Measurements from ENCODE around the gene FSHR. TPM values are rescaled to one million over a fixed set of nuclear protein-coding genes. Genes with fewer than 3 reads are reported as not detected.

The FSHR gene
- total and polyA plus RNA-seq, 2 of the 8 experiments (the other 6 are each of a cell fraction or from before 2014, with no cell fraction given): not detected

DNA sequence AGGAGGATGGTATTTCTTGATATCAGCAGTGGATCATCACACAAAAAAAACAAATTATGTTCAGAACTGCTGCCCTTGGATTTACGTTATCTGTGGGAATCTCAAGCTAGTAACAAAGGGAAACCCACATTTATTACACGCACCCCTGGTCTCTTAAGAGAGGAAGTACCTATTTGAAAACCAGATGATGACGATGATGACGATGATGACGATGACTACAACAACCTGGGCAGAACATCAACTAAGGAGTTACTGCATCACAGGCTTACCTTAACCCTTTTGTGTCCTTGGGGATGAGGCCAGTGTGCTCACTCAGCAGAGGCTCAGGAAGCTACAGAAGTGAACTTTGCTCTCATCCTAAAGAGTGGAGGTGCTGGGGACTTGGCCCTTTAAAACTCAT lies 169.4 kb downstream of the FSHR start (continued):
- TF ChIP-seq, protein P1, sequence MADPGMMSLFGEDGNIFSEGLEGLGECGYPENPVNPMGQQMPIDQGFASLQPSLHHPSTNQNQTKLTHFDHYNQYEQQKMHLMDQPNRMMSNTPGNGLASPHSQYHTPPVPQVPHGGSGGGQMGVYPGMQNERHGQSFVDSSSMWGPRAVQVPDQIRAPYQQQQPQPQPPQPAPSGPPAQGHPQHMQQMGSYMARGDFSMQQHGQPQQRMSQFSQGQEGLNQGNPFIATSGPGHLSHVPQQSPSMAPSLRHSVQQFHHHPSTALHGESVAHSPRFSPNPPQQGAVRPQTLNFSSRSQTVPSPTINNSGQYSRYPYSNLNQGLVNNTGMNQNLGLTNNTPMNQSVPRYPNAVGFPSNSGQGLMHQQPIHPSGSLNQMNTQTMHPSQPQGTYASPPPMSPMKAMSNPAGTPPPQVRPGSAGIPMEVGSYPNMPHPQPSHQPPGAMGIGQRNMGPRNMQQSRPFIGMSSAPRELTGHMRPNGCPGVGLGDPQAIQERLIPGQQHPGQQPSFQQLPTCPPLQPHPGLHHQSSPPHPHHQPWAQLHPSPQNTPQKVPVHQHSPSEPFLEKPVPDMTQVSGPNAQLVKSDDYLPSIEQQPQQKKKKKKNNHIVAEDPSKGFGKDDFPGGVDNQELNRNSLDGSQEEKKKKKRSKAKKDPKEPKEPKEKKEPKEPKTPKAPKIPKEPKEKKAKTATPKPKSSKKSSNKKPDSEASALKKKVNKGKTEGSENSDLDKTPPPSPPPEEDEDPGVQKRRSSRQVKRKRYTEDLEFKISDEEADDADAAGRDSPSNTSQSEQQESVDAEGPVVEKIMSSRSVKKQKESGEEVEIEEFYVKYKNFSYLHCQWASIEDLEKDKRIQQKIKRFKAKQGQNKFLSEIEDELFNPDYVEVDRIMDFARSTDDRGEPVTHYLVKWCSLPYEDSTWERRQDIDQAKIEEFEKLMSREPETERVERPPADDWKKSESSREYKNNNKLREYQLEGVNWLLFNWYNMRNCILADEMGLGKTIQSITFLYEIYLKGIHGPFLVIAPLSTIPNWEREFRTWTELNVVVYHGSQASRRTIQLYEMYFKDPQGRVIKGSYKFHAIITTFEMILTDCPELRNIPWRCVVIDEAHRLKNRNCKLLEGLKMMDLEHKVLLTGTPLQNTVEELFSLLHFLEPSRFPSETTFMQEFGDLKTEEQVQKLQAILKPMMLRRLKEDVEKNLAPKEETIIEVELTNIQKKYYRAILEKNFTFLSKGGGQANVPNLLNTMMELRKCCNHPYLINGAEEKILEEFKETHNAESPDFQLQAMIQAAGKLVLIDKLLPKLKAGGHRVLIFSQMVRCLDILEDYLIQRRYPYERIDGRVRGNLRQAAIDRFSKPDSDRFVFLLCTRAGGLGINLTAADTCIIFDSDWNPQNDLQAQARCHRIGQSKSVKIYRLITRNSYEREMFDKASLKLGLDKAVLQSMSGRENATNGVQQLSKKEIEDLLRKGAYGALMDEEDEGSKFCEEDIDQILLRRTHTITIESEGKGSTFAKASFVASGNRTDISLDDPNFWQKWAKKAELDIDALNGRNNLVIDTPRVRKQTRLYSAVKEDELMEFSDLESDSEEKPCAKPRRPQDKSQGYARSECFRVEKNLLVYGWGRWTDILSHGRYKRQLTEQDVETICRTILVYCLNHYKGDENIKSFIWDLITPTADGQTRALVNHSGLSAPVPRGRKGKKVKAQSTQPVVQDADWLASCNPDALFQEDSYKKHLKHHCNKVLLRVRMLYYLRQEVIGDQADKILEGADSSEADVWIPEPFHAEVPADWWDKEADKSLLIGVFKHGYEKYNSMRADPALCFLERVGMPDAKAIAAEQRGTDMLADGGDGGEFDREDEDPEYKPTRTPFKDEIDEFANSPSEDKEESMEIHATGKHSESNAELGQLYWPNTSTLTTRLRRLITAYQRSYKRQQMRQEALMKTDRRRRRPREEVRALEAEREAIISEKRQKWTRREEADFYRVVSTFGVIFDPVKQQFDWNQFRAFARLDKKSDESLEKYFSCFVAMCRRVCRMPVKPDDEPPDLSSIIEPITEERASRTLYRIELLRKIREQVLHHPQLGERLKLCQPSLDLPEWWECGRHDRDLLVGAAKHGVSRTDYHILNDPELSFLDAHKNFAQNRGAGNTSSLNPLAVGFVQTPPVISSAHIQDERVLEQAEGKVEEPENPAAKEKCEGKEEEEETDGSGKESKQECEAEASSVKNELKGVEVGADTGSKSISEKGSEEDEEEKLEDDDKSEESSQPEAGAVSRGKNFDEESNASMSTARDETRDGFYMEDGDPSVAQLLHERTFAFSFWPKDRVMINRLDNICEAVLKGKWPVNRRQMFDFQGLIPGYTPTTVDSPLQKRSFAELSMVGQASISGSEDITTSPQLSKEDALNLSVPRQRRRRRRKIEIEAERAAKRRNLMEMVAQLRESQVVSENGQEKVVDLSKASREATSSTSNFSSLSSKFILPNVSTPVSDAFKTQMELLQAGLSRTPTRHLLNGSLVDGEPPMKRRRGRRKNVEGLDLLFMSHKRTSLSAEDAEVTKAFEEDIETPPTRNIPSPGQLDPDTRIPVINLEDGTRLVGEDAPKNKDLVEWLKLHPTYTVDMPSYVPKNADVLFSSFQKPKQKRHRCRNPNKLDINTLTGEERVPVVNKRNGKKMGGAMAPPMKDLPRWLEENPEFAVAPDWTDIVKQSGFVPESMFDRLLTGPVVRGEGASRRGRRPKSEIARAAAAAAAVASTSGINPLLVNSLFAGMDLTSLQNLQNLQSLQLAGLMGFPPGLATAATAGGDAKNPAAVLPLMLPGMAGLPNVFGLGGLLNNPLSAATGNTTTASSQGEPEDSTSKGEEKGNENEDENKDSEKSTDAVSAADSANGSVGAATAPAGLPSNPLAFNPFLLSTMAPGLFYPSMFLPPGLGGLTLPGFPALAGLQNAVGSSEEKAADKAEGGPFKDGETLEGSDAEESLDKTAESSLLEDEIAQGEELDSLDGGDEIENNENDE (IDR thresholded peaks at IDR 0.05; ENCODE audit: insufficient replicate concordance, low read length): no peak
- TF ChIP-seq, protein P2, sequence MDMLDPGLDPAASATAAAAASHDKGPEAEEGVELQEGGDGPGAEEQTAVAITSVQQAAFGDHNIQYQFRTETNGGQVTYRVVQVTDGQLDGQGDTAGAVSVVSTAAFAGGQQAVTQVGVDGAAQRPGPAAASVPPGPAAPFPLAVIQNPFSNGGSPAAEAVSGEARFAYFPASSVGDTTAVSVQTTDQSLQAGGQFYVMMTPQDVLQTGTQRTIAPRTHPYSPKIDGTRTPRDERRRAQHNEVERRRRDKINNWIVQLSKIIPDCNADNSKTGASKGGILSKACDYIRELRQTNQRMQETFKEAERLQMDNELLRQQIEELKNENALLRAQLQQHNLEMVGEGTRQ (IDR thresholded peaks at IDR 0.05; ENCODE audit: low read length): no peak
- TF ChIP-seq CEBPB (IDR thresholded peaks at IDR 0.05; ENCODE audit: low read depth, low read length) (no peak), CBX8 (IDR thresholded peaks at IDR 0.05; ENCODE audit: borderline replicate concordance, low read depth, low read length) (no peak), PHF8 (conservative IDR thresholded peaks at IDR 0.05; ENCODE audit: low read depth, low read length) (no peak), CREB1 (IDR thresholded peaks at IDR 0.05) (no peak), GTF2F1 (IDR thresholded peaks at IDR 0.05; ENCODE audit: borderline replicate concordance, low read depth, low read length) (no peak), RAD21 (IDR thresholded peaks at IDR 0.05 in 1 of 2, conservative IDR thresholded peaks at IDR 0.05 in 1 of 2; ENCODE audit: low read depth in 2 of 2, low read length in 2 of 2) (no peak), KDM1A (IDR thresholded peaks at IDR 0.05; ENCODE audit: borderline replicate concordance, low read length) (no peak)
- TF ChIP-seq, protein P3, sequence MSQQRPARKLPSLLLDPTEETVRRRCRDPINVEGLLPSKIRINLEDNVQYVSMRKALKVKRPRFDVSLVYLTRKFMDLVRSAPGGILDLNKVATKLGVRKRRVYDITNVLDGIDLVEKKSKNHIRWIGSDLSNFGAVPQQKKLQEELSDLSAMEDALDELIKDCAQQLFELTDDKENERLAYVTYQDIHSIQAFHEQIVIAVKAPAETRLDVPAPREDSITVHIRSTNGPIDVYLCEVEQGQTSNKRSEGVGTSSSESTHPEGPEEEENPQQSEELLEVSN (IDR thresholded peaks at IDR 0.05): no peak
